ENCODE results near the gene OCSTAMP. TPM values are rescaled to one million over a fixed set of nuclear protein-coding genes. Genes with fewer than 3 reads are reported as not detected.

The OCSTAMP gene
- total RNA-seq, 4 donors from 2014 or later, result not detected

- 74% methylated on average over 3 of the region's 3 CpGs for WGBS
Measured at GRCh38 chr20:46559001-46559400, 8.5 kb upstream of the OCSTAMP start.

GRCh38 chr20:46558511-46558959, 8.1 kb upstream of the OCSTAMP start:
- TF ChIP-seq POLR2AphosphoS5 (IDR thresholded peaks at IDR 0.05) (peak in 1 of 2 donors; percentile 28), CTCF (IDR thresholded peaks at IDR 0.05) (no peak)
- H3K4me1 ChIP-seq, result peaks cover 8 to 16% (median 14%) of the 10 kb centered on the region in 4 donors
- peaks cover 0 to 6% (median 0%) of the 10 kb centered on the region in 4 donors for H3K27me3 ChIP-seq
- no peak overlapping the region for H3K27ac ChIP-seq (replicated peaks in 1 of 4)
- H3K9me3 ChIP-seq, result no peaks in the 10 kb centered on the region
- H3K36me3 ChIP-seq, result no peaks in the 10 kb centered on the region
- WGBS, result 73% methylated on average over 2 of the region's 5 CpGs
- H3K4me3 ChIP-seq, result no peak overlapping the region
- intact Hi-C loops (cut with DNase I), result no loop called here
- no peak for DNase-seq (ENCODE audit: extremely low spot score)

More at GRCh38 chr20:46559001-46559400, 8.5 kb upstream of the OCSTAMP start:
- intact Hi-C loops (cut with DNase I), result no loop called here
- Histone ChIP-seq H3K4me3 (no peak overlapping the region), H3K27me3 (peaks cover 0 to 6% (median 0%) of the 10 kb centered on the region in 4 donors), H3K27ac (replicated peaks in 1 of 4) (no peak overlapping the region), H3K4me1 (peaks cover 8 to 16% (median 14%) of the 10 kb centered on the region in 4 donors), H3K36me3 (no peaks in the 10 kb centered on the region), H3K9me3 (no peaks in the 10 kb centered on the region)
- no peak for DNase-seq (ENCODE audit: extremely low spot score)
- TF ChIP-seq POLR2A (IDR thresholded peaks at IDR 0.05; ENCODE audit: low read depth), result no peak
- no peak for TF ChIP-seq POLR2AphosphoS5 (IDR thresholded peaks at IDR 0.05)
- no peak for TF ChIP-seq CTCF (IDR thresholded peaks at IDR 0.05)
- TF ChIP-seq EP300 (IDR thresholded peaks at IDR 0.05), result no peak

GRCh38 chr20:46557231-46557956, 6.9 kb upstream of the OCSTAMP start:
- H3K4me3 ChIP-seq, result no peak overlapping the region
- TF ChIP-seq EP300 (IDR thresholded peaks at IDR 0.05), result no peak
- no peak for TF ChIP-seq POLR2A (IDR thresholded peaks at IDR 0.05; ENCODE audit: low read depth)
- intact Hi-C loops (cut with DNase I), result no loop called here
- 66% methylated on average over 8 of the region's 8 CpGs for WGBS
- H3K4me1 ChIP-seq, result peaks cover 4 to 8% (median 7%) of the 10 kb centered on the region in 4 donors
- H3K27me3 ChIP-seq, result peaks cover 0 to 6% (median 0%) of the 10 kb centered on the region in 4 donors
- no peak for DNase-seq (ENCODE audit: extremely low spot score)
- no peaks in the 10 kb centered on the region for H3K9me3 ChIP-seq
- H3K36me3 ChIP-seq, result no peaks in the 10 kb centered on the region
- no peak overlapping the region for H3K27ac ChIP-seq (replicated peaks in 1 of 4)

- Histone ChIP-seq H3K4me1 (no peaks in the 10 kb centered on the region), H3K36me3 (no peaks in the 10 kb centered on the region), H3K27me3 (peaks cover 0 to 6% (median 0%) of the 10 kb centered on the region in 4 donors), H3K4me3 (no peak overlapping the region), H3K27ac (replicated peaks in 1 of 4) (no peak overlapping the region), H3K9me3 (no peaks in the 10 kb centered on the region)
- intact Hi-C loops (cut with DNase I), result no loop called here
- no peak for DNase-seq (ENCODE audit: extremely low spot score)
- TF ChIP-seq POLR2AphosphoS5 (IDR thresholded peaks at IDR 0.05), result no peak
- no peak for TF ChIP-seq POLR2A (IDR thresholded peaks at IDR 0.05; ENCODE audit: low read depth)
- TF ChIP-seq EP300 (IDR thresholded peaks at IDR 0.05), result no peak
- TF ChIP-seq CTCF (IDR thresholded peaks at IDR 0.05), result no peak
- 75% methylated on average over 4 of the region's 4 CpGs for WGBS
Measured at GRCh38 chr20:46555370-46555956, 5.0 kb upstream of the OCSTAMP start.

GRCh38 chr20:46554828-46555227, 4.4 kb upstream of the OCSTAMP start:
- H3K4me3 ChIP-seq, result no peak overlapping the region
- H3K9me3 ChIP-seq, result no peaks in the 10 kb centered on the region
- peaks cover 0 to 7% (median 0%) of the 10 kb centered on the region in 4 donors for H3K27me3 ChIP-seq
- TF ChIP-seq POLR2A (IDR thresholded peaks at IDR 0.05; ENCODE audit: low read depth), result no peak
- no peak for TF ChIP-seq POLR2AphosphoS5 (IDR thresholded peaks at IDR 0.05)
- TF ChIP-seq CTCF (IDR thresholded peaks at IDR 0.05), result no peak
- TF ChIP-seq EP300 (IDR thresholded peaks at IDR 0.05), result no peak
- no peak for DNase-seq (ENCODE audit: extremely low spot score)
- H3K36me3 ChIP-seq, result no peaks in the 10 kb centered on the region
- H3K27ac ChIP-seq (replicated peaks in 1 of 4), result no peak overlapping the region
- no peaks in the 10 kb centered on the region for H3K4me1 ChIP-seq
- 50% methylated on average over 2 of the region's 3 CpGs for WGBS
- intact Hi-C loops (cut with DNase I), result no loop called here

Measured in esophagus muscularis mucosa (tissue), 4 donors.